ENCODE data around the gene RORC. TPM values are rescaled to one million over a fixed set of nuclear protein-coding genes. Genes with fewer than 3 reads are reported as not detected.
A peak's percentile ranks its signal among the peaks of the same experiment; 100 is the strongest.

RORC gene
- total RNA-seq, 1 donor from 2014 or later = not detected

DNA sequence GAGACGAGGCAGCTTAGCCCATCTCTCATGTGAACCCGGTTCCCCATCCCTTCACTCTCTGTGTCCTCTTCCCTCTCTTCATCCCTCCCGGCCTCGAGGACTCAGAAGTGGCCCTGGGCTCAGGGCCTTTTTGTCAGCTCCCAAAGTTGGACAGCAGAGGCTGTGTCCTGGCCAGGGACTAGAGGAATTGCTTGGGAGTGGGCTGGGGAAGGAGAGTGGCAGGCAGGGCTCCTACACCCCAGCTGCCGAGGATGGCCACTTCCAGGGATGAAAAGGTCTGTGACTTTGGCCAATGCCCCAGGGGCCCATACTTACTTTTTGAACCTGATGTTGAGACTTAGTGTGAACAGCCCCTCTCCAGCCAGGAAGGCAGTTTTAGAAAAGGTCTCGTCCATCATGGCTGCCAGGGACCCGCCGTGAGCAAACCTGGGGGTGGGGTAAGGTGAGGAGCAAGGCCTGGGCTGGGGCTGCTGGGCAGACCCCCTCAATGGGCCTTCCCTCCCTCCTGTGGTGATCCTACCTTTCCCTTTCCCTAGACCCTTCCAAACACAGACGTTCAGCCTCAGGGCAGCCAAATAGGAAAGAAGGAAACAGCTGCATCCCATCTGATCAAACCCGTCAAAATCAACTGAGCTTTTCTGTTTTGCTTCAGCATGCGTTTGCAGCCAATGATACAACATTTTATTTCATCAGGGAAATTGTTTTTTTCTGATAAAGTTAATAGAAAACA, 16.4 kb upstream of the RORC start:
- H3K4me1 Mint-ChIP-seq (ENCODE audit: low read depth, unreplicated experiment) = peaks cover 12% of the 10 kb centered on the region
- Histone ChIP-seq H3K79me2 (ENCODE audit: insufficient read depth, low read length) (no peaks in the 10 kb centered on the region), H3K27ac (ENCODE audit: low read depth, low read length) (no peak overlapping the region), H2AFZ (ENCODE audit: low read depth, low read length) (no peak overlapping the region), H3K36me3 (ENCODE audit: insufficient read depth, low read length) (no peaks in the 10 kb centered on the region), H3K27me3 (ENCODE audit: insufficient read depth, low read length) (peaks cover 28% of the 10 kb centered on the region), H3K4me2 (ENCODE audit: low read length) (no peak overlapping the region), H3K4me3 (ENCODE audit: insufficient read depth, low read depth, low read length) (no peak overlapping the region), H4K20me1 (ENCODE audit: insufficient read depth, low read length) (no peaks in the 10 kb centered on the region), H3K9me3 (ENCODE audit: insufficient read depth, low read depth, low read length) (no peaks in the 10 kb centered on the region), H3K4me1 (ENCODE audit: insufficient read depth, low read length) (peaks cover 7% of the 10 kb centered on the region), H3K9ac (ENCODE audit: low read length) (no peak overlapping the region)
- no peaks in the 10 kb centered on the region for H3K9me3 Mint-ChIP-seq (ENCODE audit: unreplicated experiment)
- no peak for TF ChIP-seq EZH2 (IDR thresholded peaks at IDR 0.05; ENCODE audit: insufficient read depth, low read length)
- no peak for TF ChIP-seq CTCF (IDR thresholded peaks at IDR 0.05; ENCODE audit: insufficient read depth, low read depth, low read length)
- H3K27ac Mint-ChIP-seq (ENCODE audit: unreplicated experiment) = no peak overlapping the region
- peaks cover 45% of the 10 kb centered on the region for H3K27me3 Mint-ChIP-seq (ENCODE audit: low read depth, unreplicated experiment)
- no peak overlapping the region for H3K4me3 Mint-ChIP-seq (ENCODE audit: unreplicated experiment)
- FAIRE-seq = no peak
- H3K36me3 Mint-ChIP-seq (ENCODE audit: low read depth, unreplicated experiment) = no peaks in the 10 kb centered on the region
- no peak for DNase-seq (ENCODE audit: low read depth)

DNA sequence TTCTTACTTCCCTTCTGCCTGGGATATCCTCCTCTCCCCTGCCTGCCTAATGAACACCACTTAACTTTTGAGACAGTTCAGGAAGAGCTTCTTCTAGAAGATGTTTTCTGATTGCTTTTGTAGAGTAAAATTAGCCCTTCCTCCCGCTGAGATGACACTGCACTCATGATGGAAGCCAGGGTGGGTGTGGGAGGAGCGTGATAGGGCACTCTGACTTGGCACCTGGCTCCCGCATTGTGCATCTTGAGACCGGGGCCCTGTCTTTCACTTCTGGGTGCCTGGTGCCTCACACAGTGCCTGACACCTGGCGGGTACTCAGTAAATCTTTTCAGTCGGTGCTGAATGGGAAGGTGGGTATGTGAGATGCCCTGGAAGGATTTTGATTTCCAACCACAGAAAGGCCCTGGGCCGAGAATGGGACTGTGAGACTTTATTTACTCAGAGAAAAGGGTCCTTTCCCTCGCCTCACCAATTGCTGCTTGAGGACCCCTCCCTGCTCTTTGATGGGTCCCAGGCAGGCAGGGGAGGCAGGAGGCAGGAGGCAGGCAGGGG, 15.2 kb upstream of the RORC start:
- no peaks in the 10 kb centered on the region for H3K36me3 ChIP-seq (ENCODE audit: insufficient read depth, low read length)
- H3K4me2 ChIP-seq (ENCODE audit: low read length) = peak overlapping the region; percentile 21
- H3K27ac Mint-ChIP-seq (ENCODE audit: unreplicated experiment) = no peak overlapping the region
- H4K20me1 ChIP-seq (ENCODE audit: insufficient read depth, low read length) = no peaks in the 10 kb centered on the region
- DNase-seq (ENCODE audit: low read depth) (no peak), FAIRE-seq (no peak)
- H3K27me3 ChIP-seq (ENCODE audit: insufficient read depth, low read length) = peaks cover 19% of the 10 kb centered on the region
- H3K36me3 Mint-ChIP-seq (ENCODE audit: low read depth, unreplicated experiment) = no peaks in the 10 kb centered on the region
- H3K9me3 Mint-ChIP-seq (ENCODE audit: unreplicated experiment) = no peaks in the 10 kb centered on the region
- no peak overlapping the region for H3K4me3 ChIP-seq (ENCODE audit: insufficient read depth, low read depth, low read length)
- H2AFZ ChIP-seq (ENCODE audit: low read depth, low read length) = no peak overlapping the region
- no peak overlapping the region for H3K9ac ChIP-seq (ENCODE audit: low read length)
- H3K4me3 Mint-ChIP-seq (ENCODE audit: unreplicated experiment) = no peak overlapping the region
- H3K9me3 ChIP-seq (ENCODE audit: insufficient read depth, low read depth, low read length) = no peaks in the 10 kb centered on the region
- peaks cover 37% of the 10 kb centered on the region for H3K27me3 Mint-ChIP-seq (ENCODE audit: low read depth, unreplicated experiment)
- TF ChIP-seq CTCF (IDR thresholded peaks at IDR 0.05; ENCODE audit: insufficient read depth, low read depth, low read length) (no peak), EZH2 (IDR thresholded peaks at IDR 0.05; ENCODE audit: insufficient read depth, low read length) (no peak)
- H3K79me2 ChIP-seq (ENCODE audit: insufficient read depth, low read length) = no peaks in the 10 kb centered on the region
- H3K4me1 Mint-ChIP-seq (ENCODE audit: low read depth, unreplicated experiment) = peaks cover 13% of the 10 kb centered on the region
- H3K4me1 ChIP-seq (ENCODE audit: insufficient read depth, low read length) = peaks cover 7% of the 10 kb centered on the region
- H3K27ac ChIP-seq (ENCODE audit: low read depth, low read length) = no peak overlapping the region

GRCh38 chr1:151846062-151846568, 14.5 kb upstream of the RORC start:
- peaks cover 31% of the 10 kb centered on the region for H3K27me3 Mint-ChIP-seq (ENCODE audit: low read depth, unreplicated experiment)
- FAIRE-seq (no peak), DNase-seq (ENCODE audit: low read depth) (peak; percentile 39)
- no peaks in the 10 kb centered on the region for H3K9me3 Mint-ChIP-seq (ENCODE audit: unreplicated experiment)
- peak overlapping the region; percentile 6 for H3K27ac Mint-ChIP-seq (ENCODE audit: unreplicated experiment)
- H3K9ac ChIP-seq (ENCODE audit: low read length) = no peak overlapping the region
- no peak overlapping the region for H3K4me3 Mint-ChIP-seq (ENCODE audit: unreplicated experiment)
- H3K4me1 ChIP-seq (ENCODE audit: insufficient read depth, low read length) = peaks cover 8% of the 10 kb centered on the region
- no peaks in the 10 kb centered on the region for H3K36me3 Mint-ChIP-seq (ENCODE audit: low read depth, unreplicated experiment)
- H3K4me1 Mint-ChIP-seq (ENCODE audit: low read depth, unreplicated experiment) = peaks cover 20% of the 10 kb centered on the region
- no peak overlapping the region for H3K27ac ChIP-seq (ENCODE audit: low read depth, low read length)
- peak overlapping the region; percentile 21 for H3K4me2 ChIP-seq (ENCODE audit: low read length)
- H3K27me3 ChIP-seq (ENCODE audit: insufficient read depth, low read length) = peaks cover 16% of the 10 kb centered on the region
- no peaks in the 10 kb centered on the region for H3K9me3 ChIP-seq (ENCODE audit: insufficient read depth, low read depth, low read length)
- H4K20me1 ChIP-seq (ENCODE audit: insufficient read depth, low read length) = no peaks in the 10 kb centered on the region
- TF ChIP-seq CTCF (IDR thresholded peaks at IDR 0.05; ENCODE audit: insufficient read depth, low read depth, low read length) (no peak), EZH2 (IDR thresholded peaks at IDR 0.05; ENCODE audit: insufficient read depth, low read length) (no peak)
- no peak overlapping the region for H3K4me3 ChIP-seq (ENCODE audit: insufficient read depth, low read depth, low read length)
- no peak overlapping the region for H2AFZ ChIP-seq (ENCODE audit: low read depth, low read length)
- no peaks in the 10 kb centered on the region for H3K36me3 ChIP-seq (ENCODE audit: insufficient read depth, low read length)
- H3K79me2 ChIP-seq (ENCODE audit: insufficient read depth, low read length) = no peaks in the 10 kb centered on the region
